UCSD-AML1 (cell line): ENCODE data around the gene KCNE4.
"Not testable (repeated sequence)": the region's sequence is repeated elsewhere in the genome, so short reads cannot be mapped to it uniquely, and the experiment has no call there.

Experiments
- DNase-seq: peaks from one replicate; lab custom pipeline; 2025; ENCODE audit not compliant: unreplicated experiment; lab: John Stamatoyannopoulos, UW

The KCNE4 gene

DNA sequence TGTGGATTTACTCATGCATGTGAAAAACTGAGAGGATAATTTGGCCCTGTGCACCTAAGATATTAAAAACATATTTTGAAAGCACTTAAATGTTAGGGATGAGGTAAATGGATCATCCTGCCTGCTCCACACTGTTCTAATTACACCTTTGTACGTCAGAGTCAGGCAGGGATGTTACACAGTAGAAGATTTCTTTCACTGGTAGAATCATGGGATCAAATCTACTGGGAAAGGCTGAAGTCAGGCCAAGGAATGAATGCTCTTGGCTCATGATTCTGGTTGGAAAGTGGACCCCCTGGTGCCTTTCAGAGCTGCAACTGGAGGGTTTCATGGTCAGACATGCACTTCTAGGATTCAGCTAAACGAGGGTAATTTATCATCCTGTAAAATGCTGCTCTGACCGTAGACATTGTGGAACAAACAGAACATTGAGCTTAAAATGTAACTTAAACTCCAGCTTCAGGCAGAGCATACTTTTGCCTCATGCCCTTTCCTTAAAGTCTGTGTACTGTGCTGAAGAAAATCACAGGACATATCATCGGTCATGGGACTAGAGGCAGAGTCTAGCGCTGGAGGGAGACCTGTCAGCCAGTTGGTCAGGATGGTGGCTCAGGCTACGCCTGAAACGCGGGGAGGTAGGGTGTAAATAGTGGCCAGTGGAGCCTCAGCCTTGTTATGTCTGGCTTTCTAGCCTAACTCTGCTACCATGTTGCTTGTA lies 4.9 kb downstream of the KCNE4 start:
- no peak for DNase-seq

DNA sequence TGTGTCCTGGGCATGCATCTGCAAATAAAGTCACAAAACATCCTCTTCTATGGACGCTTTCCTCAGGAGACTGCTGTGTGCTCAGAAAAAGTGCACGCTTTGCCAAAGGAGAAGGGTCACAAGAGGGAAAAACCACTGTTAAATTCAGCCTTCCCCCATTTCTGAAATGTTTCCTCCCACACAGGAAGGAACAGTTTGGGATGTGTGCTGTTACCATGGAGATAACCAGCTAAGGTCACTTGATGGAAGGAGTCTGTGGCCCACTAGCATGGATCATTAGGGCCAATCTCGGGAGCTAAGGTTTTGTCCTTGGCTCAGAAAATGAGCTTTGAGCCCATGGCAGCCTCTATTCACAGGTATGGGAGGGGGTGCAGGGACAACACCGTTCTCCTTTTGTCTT lies 5.6 kb downstream of the KCNE4 start:
- DNase-seq, result no peak

GRCh38 chr2:223058952-223059716 lies 7.1 kb downstream of the KCNE4 start:
- DNase-seq, result no peak

DNA sequence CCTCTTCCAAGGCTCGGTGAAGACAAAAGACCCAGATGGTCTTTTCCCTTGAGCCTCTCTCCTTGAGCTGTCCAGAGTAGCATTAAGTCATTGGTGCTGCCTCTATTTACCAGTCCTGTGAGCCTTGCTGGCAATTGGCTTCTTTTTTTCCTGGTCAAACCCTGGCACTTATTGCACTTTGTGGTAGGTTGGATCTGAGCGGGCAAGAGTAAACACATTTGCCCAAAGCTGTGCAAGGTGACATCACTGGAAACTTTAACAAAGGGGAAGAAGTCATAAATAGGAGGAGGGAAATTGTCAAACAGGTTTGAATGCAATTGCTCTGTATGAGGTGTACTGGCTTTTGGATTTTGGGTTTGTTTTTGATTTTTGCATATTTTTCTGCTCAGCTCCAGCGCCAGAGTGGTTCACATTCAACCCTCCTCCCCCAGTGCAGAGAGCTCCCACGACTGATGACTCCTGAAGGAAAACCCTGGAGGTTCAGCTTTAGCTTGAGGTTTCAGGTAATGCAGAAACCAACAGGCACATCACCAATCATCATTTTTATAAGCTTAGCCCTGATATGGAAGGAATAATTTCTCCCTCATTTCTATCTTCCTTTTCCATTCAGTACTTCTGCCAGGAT lies 8.3 kb downstream of the KCNE4 start:
- DNase-seq, result no peak

DNA sequence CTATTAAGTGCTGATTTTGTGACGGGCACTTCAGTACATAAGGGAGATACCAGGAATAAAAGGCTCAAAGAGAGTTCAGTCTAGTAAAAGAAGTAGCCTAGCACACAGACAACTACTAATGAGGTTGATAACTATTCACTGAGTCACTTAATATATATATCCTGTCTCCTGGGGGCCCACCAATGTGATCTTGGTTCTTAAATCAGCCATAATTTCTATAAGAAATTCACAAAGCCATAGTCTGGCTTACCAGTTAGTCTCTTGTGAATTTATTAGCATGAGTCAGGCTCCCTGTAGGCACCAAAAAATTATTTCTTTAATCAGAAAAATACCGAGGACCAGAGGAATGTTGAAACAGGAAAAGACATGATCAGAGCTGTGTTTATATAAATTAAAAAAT lies 10.4 kb downstream of the KCNE4 start:
- DNase-seq, result no peak

DNA sequence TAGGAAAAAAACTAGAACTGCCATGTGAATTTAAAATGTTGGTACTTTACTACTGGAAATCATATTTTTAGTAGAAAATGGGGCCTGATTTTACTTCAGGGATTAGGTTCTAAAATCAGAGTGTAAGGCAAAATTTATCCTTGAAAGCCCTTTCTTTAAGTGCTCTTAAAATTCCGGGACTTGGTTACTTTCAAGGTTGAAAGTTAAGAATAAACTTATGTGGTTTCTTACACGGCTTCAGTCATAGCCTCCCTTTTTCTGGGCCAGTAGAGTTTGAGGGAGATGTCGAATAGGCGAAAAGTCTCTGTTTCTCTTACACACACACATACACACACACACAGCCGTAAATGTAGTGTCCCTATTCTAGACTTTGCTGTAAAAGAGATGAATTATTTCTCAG lies 13.1 kb downstream of the KCNE4 start:
- no peak for DNase-seq

- DNase-seq, result no peak
Observed at GRCh38 chr2:223066721-223067120, 14.7 kb downstream of the KCNE4 start.

- no peak for DNase-seq
Observed at GRCh38 chr2:223068071-223068470, 16.1 kb downstream of the KCNE4 start.

DNA sequence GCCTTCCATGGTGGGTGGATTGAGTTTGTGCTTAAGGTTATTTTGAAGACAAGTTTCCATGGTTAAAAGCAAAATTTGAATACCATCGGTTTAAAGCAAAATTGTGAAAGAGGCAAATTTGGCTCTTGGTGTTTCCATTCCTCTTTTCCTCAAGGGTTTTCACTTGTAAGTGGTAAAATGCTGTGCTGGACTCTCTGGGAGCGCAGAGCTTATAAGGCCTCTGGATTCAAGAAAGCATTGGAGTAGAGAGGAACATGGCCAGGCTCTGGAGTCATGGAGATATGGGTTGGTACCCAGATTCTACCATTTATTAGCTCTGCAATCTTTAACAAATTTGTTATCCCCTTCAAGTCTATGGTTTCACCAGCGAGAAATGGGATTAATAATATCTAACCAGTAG lies 17.5 kb downstream of the KCNE4 start:
- no peak for DNase-seq

- DNase-seq, result no peak
Observed at GRCh38 chr2:223069988-223070387, 18.0 kb downstream of the KCNE4 start.

DNA sequence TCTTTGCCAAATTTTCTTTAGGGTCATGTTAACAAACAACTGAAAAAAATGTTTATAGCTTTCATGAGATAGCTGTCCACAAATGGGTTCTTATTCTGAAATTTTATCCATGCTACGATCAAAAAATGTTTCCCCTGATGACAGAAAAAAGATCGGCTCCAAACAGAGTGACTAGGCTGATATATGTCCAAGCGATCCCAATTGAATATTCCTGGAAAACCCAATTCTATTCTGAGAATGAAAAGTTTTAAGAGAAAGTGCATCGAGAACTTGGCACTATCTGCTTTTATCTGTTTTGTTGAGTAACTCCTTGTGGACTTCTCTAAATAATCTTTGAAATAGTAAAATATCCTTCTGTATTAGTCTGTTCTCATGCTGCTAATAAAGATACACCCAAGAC lies 19.1 kb downstream of the KCNE4 start:
- no peak for DNase-seq

GRCh38 chr2:223072826-223073225 lies 20.8 kb downstream of the KCNE4 start:
- no peak for DNase-seq

DNA sequence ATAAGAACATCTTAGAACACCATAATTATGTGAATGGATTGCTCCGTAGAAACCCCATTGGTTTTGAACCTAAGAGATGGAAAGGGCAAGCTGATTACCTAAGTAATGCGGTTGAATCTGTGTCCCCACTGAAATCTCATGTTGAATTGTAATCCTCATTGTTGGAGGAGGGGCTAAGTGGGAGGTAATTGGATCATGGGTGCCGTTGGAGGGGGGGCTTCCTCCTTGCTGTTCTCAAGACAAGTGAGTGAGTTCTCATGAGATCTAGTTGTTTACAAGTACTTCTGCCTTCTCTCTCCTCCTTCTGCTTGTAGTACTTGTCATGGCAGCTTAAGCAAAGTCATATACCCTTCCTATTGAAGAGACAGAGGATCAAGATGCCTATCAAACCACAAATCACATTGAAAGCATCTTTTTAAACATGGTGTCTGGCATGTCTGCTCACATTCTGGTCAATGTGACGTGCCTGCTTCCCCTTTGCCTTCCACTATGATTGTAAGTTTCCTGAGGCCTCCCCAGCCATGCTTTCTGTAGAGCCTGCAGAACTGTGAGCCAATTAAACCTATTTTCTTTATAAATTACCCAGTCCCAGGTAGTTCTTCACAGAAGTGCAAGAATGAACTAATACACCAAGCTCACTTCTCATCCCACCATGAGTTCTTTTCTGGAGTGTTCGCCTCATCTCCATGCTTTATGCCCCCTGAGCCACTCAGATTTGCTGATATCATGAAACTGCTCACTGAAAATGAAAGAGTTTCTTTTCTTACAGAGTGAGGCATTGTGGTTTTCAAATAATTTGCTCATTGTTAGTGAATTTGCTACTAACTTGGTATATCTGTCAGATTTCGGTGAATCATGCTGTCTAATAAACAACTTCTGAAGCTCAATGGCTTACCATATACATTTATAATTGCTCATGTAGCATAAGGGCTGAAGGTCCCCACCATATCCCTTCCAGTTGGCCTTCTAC lies 23.6 kb downstream of the KCNE4 start:
- no peak for DNase-seq

DNA sequence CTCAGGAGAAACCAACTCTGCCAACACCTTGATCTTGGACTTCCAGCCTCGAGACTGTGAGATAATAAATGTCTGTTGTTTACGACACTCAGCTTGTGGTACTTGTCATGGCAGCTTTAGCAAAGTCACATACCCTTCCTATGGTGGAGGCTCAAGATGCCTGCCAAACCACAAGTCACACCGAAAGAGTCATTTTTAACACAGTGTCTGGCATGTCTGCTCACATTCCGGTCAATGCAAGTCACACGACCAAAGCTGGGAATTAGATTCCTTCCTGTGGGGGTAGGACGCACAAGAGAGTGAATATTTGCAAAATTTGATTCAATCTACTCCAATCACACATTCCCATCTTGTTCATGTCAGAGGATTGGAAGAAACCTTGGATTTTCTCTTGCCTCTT lies 24.6 kb downstream of the KCNE4 start:
- no peak for DNase-seq

- no peak for DNase-seq
Observed at GRCh38 chr2:223078482-223078881, 26.5 kb downstream of the KCNE4 start.

GRCh38 chr2:223079378-223079777 lies 27.4 kb downstream of the KCNE4 start:
- DNase-seq, result no peak

DNA sequence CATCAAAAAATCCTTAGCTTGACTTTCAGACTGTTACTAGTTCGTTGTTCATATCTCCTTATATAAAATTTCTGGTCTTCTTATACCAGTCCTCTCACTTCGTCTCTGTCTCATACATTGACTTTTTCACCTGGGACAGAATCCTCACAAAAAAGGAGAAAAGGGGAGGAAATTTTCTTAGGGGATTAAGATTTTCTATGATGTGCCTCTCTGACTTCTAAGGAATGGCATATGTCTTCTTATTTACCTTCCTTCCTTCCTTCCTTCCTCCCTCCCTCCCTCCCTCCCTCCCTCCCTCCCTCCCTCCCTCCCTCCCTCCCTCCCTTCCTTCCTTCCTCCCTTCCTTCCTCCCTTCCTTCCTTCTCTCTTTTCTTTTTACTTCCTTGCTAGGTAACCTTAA lies 27.9 kb downstream of the KCNE4 start:
- DNase-seq, result no peak

GRCh38 chr2:223080790-223081360 lies 28.9 kb downstream of the KCNE4 start:
- not testable (repeated sequence) for DNase-seq

DNA sequence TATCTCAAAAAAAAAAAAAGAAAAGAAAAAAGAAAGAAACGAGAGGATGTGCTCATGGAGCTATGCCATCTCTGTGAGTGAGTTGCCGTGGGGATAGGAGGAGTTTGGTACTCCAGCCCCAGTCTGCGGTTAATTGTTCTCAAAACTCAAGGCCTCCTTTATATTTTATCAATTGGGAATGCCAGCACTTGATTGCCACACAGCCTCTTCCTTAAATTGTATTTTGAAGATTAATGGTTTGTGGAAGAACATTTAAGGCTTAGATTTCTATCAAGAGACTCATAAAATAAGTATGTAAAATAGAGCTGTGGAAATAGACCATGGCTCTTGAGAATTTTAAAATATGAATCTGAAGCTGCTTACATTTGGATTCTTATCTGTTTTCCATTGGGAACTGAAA lies 29.8 kb downstream of the KCNE4 start:
- DNase-seq, result no peak

DNA sequence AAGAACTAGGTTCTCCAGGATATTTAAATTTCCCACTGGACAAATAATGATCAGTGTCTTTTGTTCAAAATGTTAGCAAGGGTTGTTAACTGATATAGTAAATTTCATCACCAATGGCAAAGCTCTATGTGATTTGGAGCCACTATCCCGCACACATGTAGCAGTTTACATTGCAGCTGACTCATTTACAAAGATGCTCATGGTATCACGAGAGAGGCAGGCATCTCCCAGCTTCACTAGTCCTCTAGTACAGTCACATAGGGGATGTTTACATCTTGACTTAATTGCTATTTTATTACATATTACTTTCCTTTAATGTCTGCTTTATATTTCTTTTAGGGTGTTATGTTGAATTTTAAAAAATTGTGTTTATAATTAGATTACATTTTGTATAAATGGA lies 30.7 kb downstream of the KCNE4 start:
- no peak for DNase-seq
